Activated CD8-positive, alpha-beta T cell treated with anti-CD3 and anti-CD28 coated beads for 36 hours (primary cell): Measurements from ENCODE around the gene KLHL10. TPM values are rescaled to one million over a fixed set of nuclear protein-coding genes. Genes with fewer than 3 reads are reported as not detected.

Experiments used
- ATAC-seq: fragments of 200-7000 bp; cut with Tn5 transposase; one replicate; pipeline ENCODE4 v1.10.0; 2021; ENCODE audit warnings: mild to moderate bottlenecking, moderate library complexity
- CTCF ChIA-PET: fragments of 350-600 bp; sonication (Branson Sonifier 250); formaldehyde crosslinking; loops from one replicate; lab custom pipeline; 2021; ENCODE audit warnings: antibody characterized with exemption; lab: Charles Lee
- POLR2A ChIA-PET: fragments of 350-600 bp; sonication (Branson Sonifier 250); formaldehyde crosslinking; loops from one replicate; lab custom pipeline; 2021; ENCODE audit warnings: antibody characterized with exemption; lab: Charles Lee
- DNase-seq: peaks from one replicate; pipeline ENCODE4 v3.0.0-alpha.2; 2020
- H3K27ac Mint-ChIP-seq: one replicate; pipeline ENCODE4 v1.8.0; 2021; ENCODE audit warnings: mild to moderate bottlenecking, mixed read lengths
- H3K27me3 Mint-ChIP-seq: one replicate; pipeline ENCODE4 v1.8.0; 2021; ENCODE audit warnings: mixed read lengths
- H3K36me3 Mint-ChIP-seq: one replicate; pipeline ENCODE4 v1.8.0; 2021; ENCODE audit warnings: low read depth, mixed read lengths
- H3K4me1 Mint-ChIP-seq: one replicate; pipeline ENCODE4 v1.8.0; 2021; ENCODE audit warnings: low read depth, mixed read lengths
- H3K4me3 Mint-ChIP-seq: one replicate; pipeline ENCODE4 v1.8.0; 2021; ENCODE audit warnings: mild to moderate bottlenecking, moderate library complexity, mixed read lengths
- H3K9me3 Mint-ChIP-seq: one replicate; pipeline ENCODE4 v1.8.0; 2021; ENCODE audit warnings: mixed read lengths
- intact Hi-C: fragments of 100-400 bp; cut with micrococcal nuclease; formaldehyde crosslinking; loops from one replicate; pipeline ENCODE4 v1.10.0; 2022
- total RNA-seq, 2 experiments: library from RNA; stranded (reverse); gene quantifications; one replicate each; pipeline ENCODE4 v1.2.3, GENCODE V29; 2021
- TF ChIP-seq, protein P1 (sequence below): fragments of 200-600 bp; IDR thresholded peaks from one replicate; pipeline ENCODE4 v1.8.0; 2022; ENCODE audit warnings: antibody characterized with exemption, mild to moderate bottlenecking

KLHL10 gene
- total RNA-seq, 2 experiments from 2014 or later: 0.36 TPM; not detected in 1

DNA sequence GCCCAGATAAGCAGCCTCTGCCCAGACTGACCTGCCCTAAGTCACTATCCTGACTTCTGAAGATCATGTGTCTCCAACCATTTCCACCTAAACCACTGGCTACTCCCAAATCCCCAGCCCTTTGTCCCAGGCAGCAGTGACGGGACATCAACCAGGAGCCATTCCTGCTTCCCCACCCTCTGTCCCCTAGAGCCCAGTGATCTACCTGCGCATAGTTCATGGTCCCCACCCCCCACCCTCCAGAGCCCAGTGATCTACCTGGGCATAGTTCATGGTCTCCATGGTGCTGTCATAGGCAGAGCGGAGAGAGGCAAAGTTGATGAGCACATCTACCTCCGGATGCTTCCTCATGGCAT is 54.4 kb downstream of the KLHL10 start:
- TF ChIP-seq, protein P1, sequence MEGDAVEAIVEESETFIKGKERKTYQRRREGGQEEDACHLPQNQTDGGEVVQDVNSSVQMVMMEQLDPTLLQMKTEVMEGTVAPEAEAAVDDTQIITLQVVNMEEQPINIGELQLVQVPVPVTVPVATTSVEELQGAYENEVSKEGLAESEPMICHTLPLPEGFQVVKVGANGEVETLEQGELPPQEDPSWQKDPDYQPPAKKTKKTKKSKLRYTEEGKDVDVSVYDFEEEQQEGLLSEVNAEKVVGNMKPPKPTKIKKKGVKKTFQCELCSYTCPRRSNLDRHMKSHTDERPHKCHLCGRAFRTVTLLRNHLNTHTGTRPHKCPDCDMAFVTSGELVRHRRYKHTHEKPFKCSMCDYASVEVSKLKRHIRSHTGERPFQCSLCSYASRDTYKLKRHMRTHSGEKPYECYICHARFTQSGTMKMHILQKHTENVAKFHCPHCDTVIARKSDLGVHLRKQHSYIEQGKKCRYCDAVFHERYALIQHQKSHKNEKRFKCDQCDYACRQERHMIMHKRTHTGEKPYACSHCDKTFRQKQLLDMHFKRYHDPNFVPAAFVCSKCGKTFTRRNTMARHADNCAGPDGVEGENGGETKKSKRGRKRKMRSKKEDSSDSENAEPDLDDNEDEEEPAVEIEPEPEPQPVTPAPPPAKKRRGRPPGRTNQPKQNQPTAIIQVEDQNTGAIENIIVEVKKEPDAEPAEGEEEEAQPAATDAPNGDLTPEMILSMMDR: no peak
- ChIA-PET POLR2A (interaction anchor here (1.0 kb wide), 1 partner anchor 203 kb away, joined by 3 read pairs; no protein-coding TSS in a partner anchor), CTCF (no interaction called here)
- no peak for ATAC-seq
- H3K36me3 Mint-ChIP-seq: peaks cover 44% of the 10 kb centered on the region
- no peaks in the 10 kb centered on the region for H3K4me1 Mint-ChIP-seq
- H3K9me3 Mint-ChIP-seq: no peaks in the 10 kb centered on the region
- no peaks in the 10 kb centered on the region for H3K27me3 Mint-ChIP-seq
- no peak for DNase-seq
- no peak overlapping the region for H3K4me3 Mint-ChIP-seq
- intact Hi-C loops: no loop called here
- no peak overlapping the region for H3K27ac Mint-ChIP-seq

DNA sequence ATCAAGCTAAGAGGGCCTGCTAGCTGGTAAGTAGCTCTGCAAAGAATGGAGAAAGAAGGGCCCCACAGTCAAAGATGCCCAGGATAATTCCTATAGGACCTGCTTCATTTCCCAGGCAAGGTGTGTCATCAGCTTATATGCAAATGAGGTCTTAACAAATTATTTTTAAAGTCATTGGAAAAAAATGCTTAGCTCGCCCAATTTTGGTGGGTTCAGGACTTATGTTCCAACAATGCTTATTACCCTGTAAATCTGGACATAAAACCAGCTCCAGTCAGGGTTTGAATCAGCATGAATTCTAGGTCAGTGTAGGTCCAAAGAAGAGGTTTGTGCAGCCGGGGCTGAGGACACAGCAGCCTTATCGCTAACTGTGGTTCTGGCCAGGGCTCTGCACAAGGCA is 55.8 kb downstream of the KLHL10 start:
- Mint-ChIP-seq H3K36me3 (peaks cover 43% of the 10 kb centered on the region), H3K4me1 (no peaks in the 10 kb centered on the region), H3K9me3 (no peaks in the 10 kb centered on the region), H3K4me3 (no peak overlapping the region), H3K27me3 (no peaks in the 10 kb centered on the region), H3K27ac (no peak overlapping the region)
- no peak for ATAC-seq
- no peak for DNase-seq
- TF ChIP-seq, protein P1: no peak
- ChIA-PET POLR2A (no interaction called here), CTCF (no interaction called here)
- intact Hi-C loops: no loop called here

DNA sequence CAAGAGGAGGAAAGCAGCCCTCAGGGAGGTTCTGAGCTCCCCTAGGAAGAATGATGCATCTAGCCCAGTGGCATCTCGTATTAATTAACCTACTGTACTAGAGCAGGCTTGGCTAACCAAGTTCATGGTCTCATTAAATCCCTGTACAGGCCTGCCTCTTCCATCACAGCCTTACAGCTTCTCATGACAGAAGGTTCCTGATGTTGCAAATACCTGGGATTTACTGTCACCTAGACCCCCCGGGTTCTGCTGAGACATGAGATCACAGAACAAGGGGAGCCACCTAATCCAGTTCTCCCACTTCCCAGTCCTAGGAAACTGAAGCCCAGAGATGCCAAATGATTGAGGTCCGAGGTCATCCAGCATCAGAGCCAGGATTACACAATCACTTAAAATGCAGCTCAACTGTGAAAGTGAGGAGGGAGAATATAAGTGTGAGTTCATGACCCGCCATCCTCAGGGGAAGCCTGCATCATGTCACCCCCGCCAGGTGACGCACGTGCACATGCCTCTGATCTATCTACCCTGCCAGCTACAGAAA is 57.2 kb downstream of the KLHL10 start:
- ChIA-PET POLR2A (interaction anchor here (1.0 to 1.1 kb wide), 2 partner anchors 8 to 23 kb away, joined by 3 to 5 read pairs; no protein-coding TSS in a partner anchor), CTCF (interaction anchor here (1.0 kb wide), 1 partner anchor 8 kb away, joined by 3 read pairs; no protein-coding TSS in a partner anchor)

DNA sequence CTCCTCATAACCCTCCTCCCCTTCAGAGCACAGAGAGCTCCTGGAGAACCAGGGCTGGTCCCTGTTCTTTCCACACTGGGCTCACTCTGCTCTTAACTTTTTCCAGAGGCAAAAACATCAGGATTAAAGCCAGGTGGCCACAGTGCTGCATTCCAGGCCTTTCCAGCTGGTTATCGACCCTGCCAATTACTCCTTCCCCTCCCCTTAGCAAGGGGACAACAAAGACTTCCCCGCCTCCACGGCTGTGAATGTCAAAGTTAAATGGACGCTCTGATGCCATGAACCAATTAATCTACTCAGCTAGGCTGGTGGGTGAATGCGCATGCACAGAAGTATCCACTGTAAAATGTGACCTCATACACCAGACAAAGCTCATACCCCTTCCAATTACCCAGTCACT is 58.0 kb downstream of the KLHL10 start:
- Mint-ChIP-seq H3K27me3 (no peaks in the 10 kb centered on the region), H3K4me3 (no peak overlapping the region), H3K27ac (no peak overlapping the region), H3K4me1 (no peaks in the 10 kb centered on the region), H3K9me3 (no peaks in the 10 kb centered on the region), H3K36me3 (peaks cover 48% of the 10 kb centered on the region)
- TF ChIP-seq, protein P1: no peak
- ATAC-seq: no peak
- ChIA-PET CTCF (interaction anchor here (1.0 kb wide), 1 partner anchor 9 kb away, joined by 3 read pairs; no protein-coding TSS in a partner anchor), POLR2A (interaction anchor here (1.0 to 1.1 kb wide), 2 partner anchors 9 to 22 kb away, joined by 3 to 5 read pairs; no protein-coding TSS in a partner anchor)
- intact Hi-C loops: no loop called here
- no peak for DNase-seq

More for the DNA sequence above, 57.2 kb downstream of the KLHL10 start:
- intact Hi-C loops: no loop called here
- Mint-ChIP-seq H3K36me3 (peaks cover 48% of the 10 kb centered on the region), H3K27ac (no peak overlapping the region), H3K4me3 (no peak overlapping the region), H3K4me1 (no peaks in the 10 kb centered on the region), H3K9me3 (no peaks in the 10 kb centered on the region), H3K27me3 (no peaks in the 10 kb centered on the region)
- DNase-seq (no peak), ATAC-seq (no peak)
- TF ChIP-seq, protein P1: no peak

DNA sequence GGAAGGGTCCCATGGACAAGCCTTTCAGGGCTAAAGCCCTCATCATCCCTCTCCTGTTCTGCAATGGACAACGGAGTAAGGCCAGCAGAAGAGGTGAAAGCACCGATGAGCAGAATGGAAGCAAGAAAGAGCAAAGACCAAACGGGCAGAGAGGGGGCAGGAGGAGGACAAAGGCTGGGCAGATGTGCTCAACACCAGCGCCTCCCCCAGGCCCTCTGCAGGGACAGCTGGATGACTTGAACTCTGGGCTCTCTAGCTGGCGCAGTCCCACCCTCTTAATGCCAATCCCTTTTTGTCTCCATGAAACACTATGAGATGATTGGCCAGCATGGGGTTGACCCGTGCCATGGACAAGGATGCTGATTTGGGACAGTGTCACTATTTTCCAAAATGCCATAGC is 59.1 kb downstream of the KLHL10 start:
- intact Hi-C loops: no loop called here
- no peak for ATAC-seq
- Mint-ChIP-seq H3K4me1 (no peaks in the 10 kb centered on the region), H3K36me3 (peaks cover 58% of the 10 kb centered on the region), H3K9me3 (no peaks in the 10 kb centered on the region), H3K27ac (no peak overlapping the region), H3K4me3 (no peak overlapping the region), H3K27me3 (no peaks in the 10 kb centered on the region)
- ChIA-PET POLR2A (no interaction called here), CTCF (no interaction called here)
- no peak for DNase-seq
- TF ChIP-seq, protein P1: no peak

Other genes with a start within 250 kb of the KLHL10 start
- gene KRT16, start 225.1 kb upstream of the KLHL10 start, total RNA-seq: not detected
- gene KRT17, start 213.2 kb upstream of the KLHL10 start, total RNA-seq: not detected
- gene EIF1, start 148.9 kb upstream of the KLHL10 start, total RNA-seq: 100 to 1,000 TPM; 924 to 930 TPM
- gene GAST, start 125.5 kb upstream of the KLHL10 start, total RNA-seq: not detected
- gene HAP1, start 103.2 kb upstream of the KLHL10 start, total RNA-seq: under 1 TPM; 0.07 to 0.09 TPM
- gene JUP, start 51.1 kb upstream of the KLHL10 start, total RNA-seq: 1 to 10 TPM; 1.5 to 1.8 TPM
- gene P3H4, start 25.9 kb upstream of the KLHL10 start, total RNA-seq: 1 to 10 TPM; 2.6 to 3.2 TPM
- 1 to 10 TPM in 1 of 2 experiments, under 1 TPM in 1; 0.74 to 1.2 TPM for gene FKBP10, start 24.8 kb upstream of the KLHL10 start, total RNA-seq
- gene NT5C3B, start 1.6 kb upstream of the KLHL10 start, total RNA-seq: 10 to 100 TPM; 30.5 to 32.3 TPM
- 10 to 100 TPM; 19.2 to 19.6 TPM for gene KLHL11, start 27.6 kb downstream of the KLHL10 start, total RNA-seq
- 100 to 1,000 TPM; 185 to 186 TPM for gene ACLY, start 81.1 kb downstream of the KLHL10 start, total RNA-seq
- 1 to 10 TPM in 1 of 2 experiments, under 1 TPM in 1; 0.81 to 1.4 TPM for gene ODAD4, start 92.8 kb downstream of the KLHL10 start, total RNA-seq
- 10 to 100 TPM; 50.1 to 54.5 TPM for gene CNP, start 129.0 kb downstream of the KLHL10 start, total RNA-seq
- 10 to 100 TPM; 86.7 to 90.3 TPM for gene DNAJC7, start 179.6 kb downstream of the KLHL10 start, total RNA-seq
- gene NKIRAS2, start 182.3 kb downstream of the KLHL10 start, total RNA-seq: 10 to 100 TPM; 13.8 to 15.0 TPM
- gene C17orf113, start 212.8 kb downstream of the KLHL10 start, total RNA-seq: under 1 TPM; 0.72 to 0.77 TPM